Upper lobe of right lung (tissue), 1 donor: ENCODE data around the gene METTL25B. TPM values are rescaled to one million over a fixed set of nuclear protein-coding genes. Genes with fewer than 3 reads are reported as not detected.
A peak's percentile ranks its signal among the peaks of the same experiment; 100 is the strongest.

Source experiments
- ATAC-seq: fragments of 200-7000 bp; cut with Tn5 transposase; one replicate; pipeline ENCODE4 v1.9.1; 2020; ENCODE audit warnings: mild to moderate bottlenecking, moderate library complexity
- DNase-seq: peaks from one replicate; pipeline ENCODE4 v3.0.0-alpha.2; 2020
- H3K27ac ChIP-seq: fragments of 200-600 bp; one replicate; pipeline ENCODE4 v1.8.0; 2022
- H3K27me3 ChIP-seq: fragments of 200-600 bp; one replicate; pipeline ENCODE4 v1.8.0; 2022; ENCODE audit warnings: mild to moderate bottlenecking
- H3K36me3 ChIP-seq: fragments of 200-600 bp; one replicate; pipeline ENCODE4 v1.8.0; 2022
- H3K4me1 ChIP-seq: fragments of 200-600 bp; one replicate; pipeline ENCODE4 v1.8.0; 2022
- H3K4me3 ChIP-seq: fragments of 200-600 bp; one replicate; pipeline ENCODE4 v1.8.0; 2022; ENCODE audit warnings: mild to moderate bottlenecking
- H3K9me3 ChIP-seq: fragments of 200-600 bp; one replicate; pipeline ENCODE4 v1.8.0; 2022
- intact Hi-C: fragments of 100-400 bp; cut with DNase I; formaldehyde crosslinking; loops from one replicate; pipeline ENCODE4 v1.11.0; 2022
- total RNA-seq: library from RNA; stranded (reverse); fragmentation: NEBNext Ultra II Directional; extraction: Animal tissue kit (Norgen Biotek cat#: 25700); gene quantifications from one replicate; pipeline ENCODE4 v1.2.1, GENCODE V29; 2021
- TF ChIP-seq, protein P1 (sequence below): fragments of 200-600 bp; IDR thresholded peaks from one replicate; pipeline ENCODE4 v1.8.0; 2022; ENCODE audit warnings: antibody characterized with exemption
- donor health status: DM: no; HTN: yes; CAD: no; lungs with severe emphysema.

The METTL25B gene
- total RNA-seq, 1 donor from 2014 or later: 42.4 TPM

DNA sequence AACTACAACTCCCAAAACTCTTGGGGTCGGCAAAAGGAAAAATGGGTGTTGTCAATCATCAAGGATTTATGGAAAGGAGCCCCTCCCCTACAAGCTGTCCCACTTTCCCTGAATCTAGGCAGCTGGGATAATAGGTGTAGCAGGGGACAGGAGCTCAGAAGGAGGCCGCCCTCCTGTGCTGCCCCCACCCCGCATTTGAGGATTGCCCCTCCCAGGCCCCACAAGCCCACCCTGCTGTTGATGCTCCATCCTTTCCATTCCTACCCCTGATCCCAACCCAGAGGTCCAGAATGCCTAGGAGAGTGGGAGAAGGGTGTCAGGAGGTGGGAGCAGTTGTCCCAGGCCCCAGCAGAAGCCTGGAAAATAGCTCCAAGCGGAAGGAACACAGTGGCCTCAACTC is 14.5 kb downstream of the METTL25B start:
- H3K36me3 ChIP-seq: peaks cover 26% of the 10 kb centered on the region
- ATAC-seq (no peak), DNase-seq (no peak)
- no peak overlapping the region for H3K27ac ChIP-seq
- TF ChIP-seq, protein P1, sequence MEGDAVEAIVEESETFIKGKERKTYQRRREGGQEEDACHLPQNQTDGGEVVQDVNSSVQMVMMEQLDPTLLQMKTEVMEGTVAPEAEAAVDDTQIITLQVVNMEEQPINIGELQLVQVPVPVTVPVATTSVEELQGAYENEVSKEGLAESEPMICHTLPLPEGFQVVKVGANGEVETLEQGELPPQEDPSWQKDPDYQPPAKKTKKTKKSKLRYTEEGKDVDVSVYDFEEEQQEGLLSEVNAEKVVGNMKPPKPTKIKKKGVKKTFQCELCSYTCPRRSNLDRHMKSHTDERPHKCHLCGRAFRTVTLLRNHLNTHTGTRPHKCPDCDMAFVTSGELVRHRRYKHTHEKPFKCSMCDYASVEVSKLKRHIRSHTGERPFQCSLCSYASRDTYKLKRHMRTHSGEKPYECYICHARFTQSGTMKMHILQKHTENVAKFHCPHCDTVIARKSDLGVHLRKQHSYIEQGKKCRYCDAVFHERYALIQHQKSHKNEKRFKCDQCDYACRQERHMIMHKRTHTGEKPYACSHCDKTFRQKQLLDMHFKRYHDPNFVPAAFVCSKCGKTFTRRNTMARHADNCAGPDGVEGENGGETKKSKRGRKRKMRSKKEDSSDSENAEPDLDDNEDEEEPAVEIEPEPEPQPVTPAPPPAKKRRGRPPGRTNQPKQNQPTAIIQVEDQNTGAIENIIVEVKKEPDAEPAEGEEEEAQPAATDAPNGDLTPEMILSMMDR: no peak
- peaks cover 23% of the 10 kb centered on the region for H3K4me1 ChIP-seq
- intact Hi-C loops: no loop called here
- H3K4me3 ChIP-seq: no peak overlapping the region
- H3K9me3 ChIP-seq: no peaks in the 10 kb centered on the region
- H3K27me3 ChIP-seq: no peaks in the 10 kb centered on the region

DNA sequence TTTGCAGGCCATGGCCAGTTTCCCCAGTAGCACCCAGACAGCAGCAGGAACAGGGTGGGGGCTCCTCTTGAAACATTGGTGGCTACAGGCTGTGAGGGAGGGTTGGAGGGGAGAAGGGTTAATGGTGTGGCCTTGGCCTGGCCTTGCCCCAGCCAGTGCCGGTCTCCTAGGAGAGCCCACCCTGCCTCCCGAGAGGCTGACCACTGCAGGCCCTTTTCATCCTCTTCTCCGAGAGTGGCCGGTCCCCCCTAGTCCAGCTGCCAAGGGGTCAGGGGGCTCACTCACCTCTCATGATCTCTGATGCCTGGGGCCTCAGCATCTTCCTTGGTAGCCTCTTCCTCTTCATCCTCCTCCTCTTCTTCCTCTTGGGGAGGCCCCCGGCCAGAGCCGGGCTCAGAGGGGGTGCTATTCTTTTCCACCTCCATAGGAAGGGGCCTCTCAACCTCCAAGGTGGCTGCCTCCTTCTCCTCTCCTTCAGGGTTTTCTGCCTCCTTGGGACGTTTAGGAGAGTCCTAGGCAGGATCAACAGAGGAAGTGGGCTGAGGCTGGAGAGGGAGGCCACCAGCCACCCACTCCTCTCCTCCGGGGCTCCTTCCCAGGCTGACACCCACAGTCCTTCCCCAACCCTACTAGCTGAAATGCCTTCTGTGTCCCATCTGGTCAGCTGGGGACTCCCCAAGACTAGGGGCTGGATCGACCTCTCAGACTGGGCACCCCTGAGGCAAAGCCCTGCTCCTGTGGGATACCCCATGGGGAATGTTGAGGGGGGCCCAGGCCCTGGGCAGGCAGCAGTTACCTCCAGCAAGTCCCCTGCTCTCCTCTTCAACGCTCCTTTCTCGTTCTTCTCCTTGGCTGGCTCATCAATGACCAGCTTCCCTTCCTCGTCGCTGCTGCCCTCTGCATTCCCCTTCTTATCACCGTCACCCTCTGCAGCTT is 15.4 kb downstream of the METTL25B start:
- TF ChIP-seq, protein P1: no peak
- Histone ChIP-seq H3K27ac (no peak overlapping the region), H3K9me3 (no peaks in the 10 kb centered on the region), H3K27me3 (no peaks in the 10 kb centered on the region), H3K4me3 (no peak overlapping the region), H3K4me1 (peaks cover 32% of the 10 kb centered on the region), H3K36me3 (peaks cover 25% of the 10 kb centered on the region)
- intact Hi-C loops: no loop called here
- DNase-seq (no peak), ATAC-seq (no peak)

DNA sequence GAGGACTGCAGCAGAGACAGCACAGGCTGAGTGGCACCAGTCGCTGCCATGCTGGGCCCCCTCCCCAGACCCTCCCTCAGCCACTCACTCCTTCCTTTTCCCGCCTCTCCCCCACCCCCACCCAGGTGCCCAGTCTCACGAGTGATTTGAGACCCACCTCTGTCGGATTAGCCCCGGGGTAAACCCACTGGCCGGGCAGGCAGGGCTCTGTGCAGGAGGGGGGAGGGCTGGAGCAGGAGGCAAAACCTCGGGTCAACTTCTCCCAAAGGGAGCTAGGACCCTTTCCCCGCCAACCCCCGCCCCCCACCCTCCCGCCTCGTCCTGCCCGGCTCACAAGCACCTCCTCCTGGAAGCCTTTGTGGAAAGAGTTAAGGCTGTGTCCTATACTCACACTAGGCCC is 16.1 kb downstream of the METTL25B start:
- H3K4me1 ChIP-seq: peaks cover 39% of the 10 kb centered on the region
- no peaks in the 10 kb centered on the region for H3K9me3 ChIP-seq
- DNase-seq (no peak), ATAC-seq (no peak)
- no peak overlapping the region for H3K27ac ChIP-seq
- intact Hi-C loops: no loop called here
- H3K36me3 ChIP-seq: peaks cover 25% of the 10 kb centered on the region
- no peak overlapping the region for H3K4me3 ChIP-seq
- TF ChIP-seq, protein P1: no peak
- no peaks in the 10 kb centered on the region for H3K27me3 ChIP-seq

DNA sequence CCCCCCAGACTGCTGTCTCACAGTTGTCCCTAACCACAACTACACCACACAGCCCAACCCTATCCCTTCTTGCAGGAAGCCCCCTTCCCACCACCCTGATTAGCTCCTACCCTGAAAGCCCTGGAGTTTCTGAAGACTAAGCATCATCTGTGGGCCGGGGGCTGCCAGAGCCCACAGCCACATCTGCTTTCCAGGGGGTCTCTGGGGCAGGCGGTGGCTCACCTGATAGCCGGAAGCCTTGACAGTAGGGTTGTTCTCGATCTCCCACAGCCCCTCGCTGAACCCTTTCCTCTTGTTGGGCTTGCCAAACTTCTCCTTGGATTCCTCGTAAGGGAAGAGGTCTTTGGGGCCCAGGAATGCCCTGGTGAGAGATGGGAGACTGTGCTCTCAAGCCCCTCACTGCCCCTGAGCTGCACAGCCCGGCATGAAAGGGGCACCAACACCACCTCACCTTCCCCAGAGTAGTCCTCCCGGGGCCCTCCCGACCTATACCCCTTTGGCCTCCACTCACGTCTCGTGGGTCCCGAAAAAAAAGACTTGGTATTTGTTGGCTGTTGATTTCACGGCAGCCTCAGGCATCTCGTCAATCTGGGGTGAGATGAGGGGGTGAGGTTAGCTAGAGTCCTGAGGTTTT is 16.6 kb downstream of the METTL25B start:
- ATAC-seq (no peak), DNase-seq (no peak)
- Histone ChIP-seq H3K27ac (peak overlapping the region; percentile 31), H3K4me3 (no peak overlapping the region), H3K36me3 (peaks cover 25% of the 10 kb centered on the region), H3K27me3 (no peaks in the 10 kb centered on the region), H3K9me3 (no peaks in the 10 kb centered on the region), H3K4me1 (peaks cover 44% of the 10 kb centered on the region)
- TF ChIP-seq, protein P1: no peak
- intact Hi-C loops: no loop called here

DNA sequence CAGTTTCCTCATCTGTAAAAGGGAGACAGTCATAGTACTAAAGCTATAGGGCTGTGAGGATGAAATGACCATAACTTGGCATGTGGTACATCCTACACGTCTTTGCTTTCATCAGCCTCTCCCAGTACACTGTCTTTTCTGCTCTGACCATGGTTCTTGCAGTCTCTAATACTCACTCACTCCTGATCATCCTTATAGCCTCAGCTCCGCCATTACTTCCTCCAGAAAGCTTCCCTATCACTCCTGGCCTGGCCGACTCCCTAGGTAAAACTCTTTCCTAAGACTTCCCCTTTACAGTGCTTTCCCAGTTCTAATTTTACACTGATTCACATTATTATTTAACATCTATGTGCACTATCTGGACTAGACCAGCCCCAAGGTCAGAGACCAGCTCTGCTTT is 17.6 kb downstream of the METTL25B start:
- DNase-seq (no peak), ATAC-seq (no peak)
- intact Hi-C loops: no loop called here
- Histone ChIP-seq H3K36me3 (peaks cover 25% of the 10 kb centered on the region), H3K4me1 (peaks cover 45% of the 10 kb centered on the region), H3K9me3 (no peaks in the 10 kb centered on the region), H3K27ac (peak overlapping the region; percentile 98), H3K4me3 (peak overlapping the region; percentile 96), H3K27me3 (no peaks in the 10 kb centered on the region)
- TF ChIP-seq, protein P1: no peak
